Measurements from ENCODE around the gene CALCB.
"Not testable (repeated sequence)": the region's sequence is repeated elsewhere in the genome, so short reads cannot be mapped to it uniquely, and the experiment has no call there.

The CALCB gene

DNA sequence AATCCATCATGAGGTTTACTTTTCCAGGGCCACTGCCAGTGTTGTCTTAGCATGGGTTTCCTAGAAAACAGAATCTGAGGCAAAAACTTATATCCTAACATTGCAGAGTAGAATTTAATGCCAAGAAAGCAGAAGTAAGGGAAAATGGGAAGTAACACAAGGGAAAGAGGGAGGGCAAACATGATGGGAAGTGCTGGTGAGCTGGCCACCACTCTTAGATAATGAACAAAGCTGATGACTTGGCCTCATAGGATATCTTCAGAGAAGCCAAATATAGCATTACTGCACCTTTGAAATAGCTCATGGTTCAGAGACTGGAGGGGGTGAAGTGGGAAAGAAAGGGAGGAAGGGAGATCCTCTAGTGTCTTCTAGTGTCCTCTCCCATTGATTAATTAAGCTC, 24.8 kb upstream of the CALCB start:
- H3K4me2 ChIP-seq = no peak overlapping the region
- H3K9ac ChIP-seq = no peak overlapping the region
- no peaks in the 10 kb centered on the region for H3K9me3 ChIP-seq
- TF ChIP-seq Cebpa-rat (IDR thresholded peaks at IDR 0.05) = no peak
- no peaks in the 10 kb centered on the region for H3K36me3 ChIP-seq
- H3K27me3 ChIP-seq = no peaks in the 10 kb centered on the region
- no peak overlapping the region for H3K4me3 ChIP-seq
- no peaks in the 10 kb centered on the region for H3K4me1 ChIP-seq
- no peak overlapping the region for H3K27ac ChIP-seq
- H4K20me1 ChIP-seq = no peaks in the 10 kb centered on the region

DNA sequence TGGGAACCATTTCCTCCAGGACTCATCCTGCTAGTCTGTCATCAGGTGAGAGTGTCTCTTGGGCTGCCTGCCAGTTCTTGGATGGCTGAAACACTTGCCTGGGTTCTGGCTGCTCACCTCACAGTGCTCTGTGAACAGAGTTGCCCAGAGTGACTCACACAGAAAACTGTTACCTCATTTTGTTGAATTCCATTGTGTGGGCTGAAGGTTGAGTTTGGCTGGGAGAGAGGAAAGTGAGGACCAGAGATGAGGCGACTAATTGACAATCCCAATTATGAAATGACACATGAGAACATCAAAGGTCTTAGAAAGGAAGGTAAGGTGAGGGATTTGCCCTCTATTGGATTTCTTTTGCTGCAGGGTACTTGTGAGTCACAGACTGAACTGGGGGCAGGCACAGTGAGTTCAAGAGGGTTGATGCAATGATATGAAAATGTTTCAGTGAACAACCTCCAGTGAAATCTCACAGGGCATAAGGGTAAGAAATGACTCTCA, 20.2 kb upstream of the CALCB start:
- H3K9me3 ChIP-seq = no peaks in the 10 kb centered on the region
- no peaks in the 10 kb centered on the region for H4K20me1 ChIP-seq
- no peak overlapping the region for H3K4me2 ChIP-seq
- no peaks in the 10 kb centered on the region for H3K36me3 ChIP-seq
- H3K4me3 ChIP-seq = no peak overlapping the region
- H3K4me1 ChIP-seq = no peaks in the 10 kb centered on the region
- no peak overlapping the region for H3K27ac ChIP-seq
- no peaks in the 10 kb centered on the region for H3K27me3 ChIP-seq
- no peak overlapping the region for H3K9ac ChIP-seq
- TF ChIP-seq Cebpa-rat (IDR thresholded peaks at IDR 0.05) = no peak

DNA sequence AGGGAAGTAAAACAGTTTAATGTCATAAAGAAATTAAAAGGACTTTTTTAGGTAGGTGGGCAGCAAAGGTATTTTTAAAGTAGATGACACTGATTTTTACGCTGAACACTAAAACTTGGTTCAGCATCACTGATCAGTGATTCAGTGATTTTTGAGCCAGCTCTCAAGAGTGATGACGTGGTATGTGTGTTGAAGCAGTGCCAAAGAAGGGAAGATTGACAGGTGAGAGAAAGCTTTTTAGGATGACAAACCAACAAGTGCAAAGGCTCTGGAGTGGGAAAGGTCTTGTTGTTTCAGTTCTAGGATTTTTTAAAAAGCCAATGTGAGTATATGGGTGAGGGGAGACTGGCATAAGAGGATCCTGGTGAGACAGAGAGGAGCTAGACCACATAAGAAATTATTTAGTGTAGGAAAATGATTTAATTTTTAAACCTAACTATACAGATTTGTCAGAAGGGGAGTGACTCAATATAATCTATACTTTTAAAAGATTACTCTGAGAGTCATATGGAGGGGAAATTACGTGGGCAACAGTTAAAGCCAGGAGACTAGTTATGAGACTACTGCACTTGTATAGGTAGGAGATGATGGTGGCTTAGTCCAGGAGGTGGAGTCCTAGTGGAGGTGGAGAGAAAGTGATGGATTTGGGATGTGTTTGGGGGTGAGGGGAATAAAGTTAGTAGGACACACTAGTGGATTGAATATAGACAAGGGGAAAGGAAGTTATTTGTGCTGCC, 17.6 kb upstream of the CALCB start:
- no peak overlapping the region for H3K4me2 ChIP-seq
- no peak overlapping the region for H3K27ac ChIP-seq
- no peak overlapping the region for H3K4me3 ChIP-seq
- TF ChIP-seq Cebpa-rat (IDR thresholded peaks at IDR 0.05) = no peak
- no peak overlapping the region for H3K9ac ChIP-seq
- H3K36me3 ChIP-seq = no peaks in the 10 kb centered on the region
- H4K20me1 ChIP-seq = no peaks in the 10 kb centered on the region
- H3K4me1 ChIP-seq = no peaks in the 10 kb centered on the region
- H3K27me3 ChIP-seq = no peaks in the 10 kb centered on the region
- H3K9me3 ChIP-seq = no peaks in the 10 kb centered on the region

DNA sequence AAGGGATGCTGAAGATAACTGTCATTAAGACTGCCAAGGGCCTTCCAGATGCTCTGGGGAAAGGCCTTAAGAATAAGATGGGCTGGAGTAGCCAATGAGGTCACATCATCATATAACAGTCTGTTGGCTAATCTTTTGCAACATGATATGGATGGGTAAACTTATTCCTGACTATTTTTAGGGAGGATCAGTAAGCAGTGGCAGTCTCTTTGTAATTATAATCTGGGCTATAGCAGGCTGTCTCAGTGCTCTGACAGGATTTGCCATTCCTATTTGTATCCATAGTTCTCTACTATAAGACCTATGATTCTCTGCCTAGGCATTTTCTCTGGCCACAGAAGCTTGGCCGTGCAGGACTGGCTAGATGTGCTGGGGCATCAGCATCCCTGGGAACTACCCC, 16.1 kb upstream of the CALCB start:
- no peak overlapping the region for H3K4me2 ChIP-seq
- H4K20me1 ChIP-seq = no peaks in the 10 kb centered on the region
- no peaks in the 10 kb centered on the region for H3K36me3 ChIP-seq
- H3K27me3 ChIP-seq = no peaks in the 10 kb centered on the region
- TF ChIP-seq Cebpa-rat (IDR thresholded peaks at IDR 0.05) = no peak
- no peak overlapping the region for H3K27ac ChIP-seq
- H3K4me3 ChIP-seq = no peak overlapping the region
- H3K9ac ChIP-seq = no peak overlapping the region
- H3K9me3 ChIP-seq = no peaks in the 10 kb centered on the region
- no peaks in the 10 kb centered on the region for H3K4me1 ChIP-seq

DNA sequence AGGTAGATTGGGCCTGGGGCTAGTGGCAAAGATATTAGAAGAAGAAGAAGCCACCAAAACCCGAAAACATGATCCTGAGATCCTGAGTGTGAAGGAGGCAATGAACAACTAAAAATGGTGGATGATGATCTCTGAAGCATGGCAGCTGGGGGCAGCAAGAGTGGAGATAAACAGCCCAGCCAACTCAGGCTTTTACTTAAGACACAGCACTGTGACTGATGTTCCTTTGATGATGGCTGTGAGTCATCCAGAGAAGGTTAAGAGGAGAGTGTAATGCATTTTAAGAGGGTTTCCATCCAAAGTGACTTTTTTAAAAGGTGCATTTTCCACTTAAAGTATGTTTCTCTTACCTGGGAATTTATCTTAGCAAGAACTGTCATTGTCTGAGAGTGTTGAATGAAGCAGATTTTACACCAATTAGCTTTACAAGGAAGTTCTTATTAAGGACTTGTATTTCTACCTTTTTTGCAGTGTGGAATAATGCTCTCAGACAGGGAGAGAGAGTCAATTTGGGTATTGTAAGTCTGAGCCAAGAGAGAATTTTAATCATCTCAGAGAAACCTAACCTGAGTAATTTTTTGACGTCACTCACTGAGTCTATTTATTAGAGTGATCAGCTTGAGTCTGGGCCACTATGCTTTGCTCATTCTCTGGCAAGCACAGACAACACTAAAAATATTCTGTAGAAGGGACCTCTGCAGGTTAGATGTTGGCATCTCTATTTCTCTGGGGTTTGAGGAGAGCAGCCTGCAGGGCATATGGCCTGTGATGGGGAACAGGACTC, 14.1 kb upstream of the CALCB start:
- no peaks in the 10 kb centered on the region for H4K20me1 ChIP-seq
- H3K4me1 ChIP-seq = no peaks in the 10 kb centered on the region
- H3K4me2 ChIP-seq = no peak overlapping the region
- no peak overlapping the region for H3K9ac ChIP-seq
- no peak for TF ChIP-seq Cebpa-rat (IDR thresholded peaks at IDR 0.05)
- no peak overlapping the region for H3K4me3 ChIP-seq
- no peak overlapping the region for H3K27ac ChIP-seq
- no peaks in the 10 kb centered on the region for H3K36me3 ChIP-seq
- H3K9me3 ChIP-seq = no peaks in the 10 kb centered on the region
- no peaks in the 10 kb centered on the region for H3K27me3 ChIP-seq

DNA sequence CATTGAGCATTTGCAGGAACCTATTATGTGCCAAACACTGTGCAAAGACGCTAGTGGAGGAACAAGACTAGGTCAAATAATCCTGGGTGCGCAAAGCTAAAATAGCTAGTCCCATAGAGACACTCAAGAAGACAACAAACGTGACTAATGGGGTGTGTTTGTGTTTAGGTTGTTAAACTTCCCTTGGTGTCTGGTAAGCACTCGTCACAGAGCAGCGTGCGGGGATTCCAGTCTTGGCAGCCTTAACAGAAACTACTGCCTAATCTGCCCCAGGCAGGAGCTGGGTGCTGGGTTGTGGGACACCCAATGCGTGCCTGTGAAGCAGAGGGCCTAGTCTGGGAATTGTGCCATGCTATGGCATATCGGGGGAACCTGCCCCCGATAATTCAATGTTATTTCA, 10.8 kb upstream of the CALCB start:
- no peak for TF ChIP-seq Cebpa-rat (IDR thresholded peaks at IDR 0.05)
- Histone ChIP-seq H3K4me2 (no peak overlapping the region), H3K9me3 (no peaks in the 10 kb centered on the region), H3K27me3 (no peaks in the 10 kb centered on the region), H3K4me3 (no peak overlapping the region), H3K9ac (no peak overlapping the region), H3K27ac (no peak overlapping the region), H3K36me3 (no peaks in the 10 kb centered on the region), H4K20me1 (no peaks in the 10 kb centered on the region), H3K4me1 (no peaks in the 10 kb centered on the region)

DNA sequence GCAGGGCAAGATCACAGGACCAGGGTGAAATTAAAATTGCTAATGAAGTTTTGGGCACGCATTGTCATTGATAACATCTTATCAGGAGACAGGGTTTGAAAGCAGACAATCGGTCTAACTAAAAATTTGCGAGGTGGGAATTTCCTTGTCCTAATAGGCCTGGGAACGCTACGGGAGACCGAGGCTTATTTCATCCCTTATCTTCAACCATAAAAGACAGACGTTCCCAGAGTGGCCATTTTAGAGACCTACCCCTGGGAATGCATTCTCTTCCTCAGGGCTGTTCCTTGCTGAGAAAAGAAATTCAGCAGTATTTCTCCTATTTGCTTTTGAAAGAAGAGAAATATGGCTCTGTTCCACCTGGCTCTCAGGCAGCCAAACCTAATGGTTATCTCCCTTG, 3.6 kb upstream of the CALCB start:
- not testable (repeated sequence) for H3K4me3 ChIP-seq, H3K4me2 ChIP-seq, H3K27me3 ChIP-seq, H3K36me3 ChIP-seq, H3K4me1 ChIP-seq, H3K27ac ChIP-seq, H4K20me1 ChIP-seq, H3K9ac ChIP-seq
- H3K9me3 ChIP-seq = peaks cover 61% of the 10 kb centered on the region

DNA sequence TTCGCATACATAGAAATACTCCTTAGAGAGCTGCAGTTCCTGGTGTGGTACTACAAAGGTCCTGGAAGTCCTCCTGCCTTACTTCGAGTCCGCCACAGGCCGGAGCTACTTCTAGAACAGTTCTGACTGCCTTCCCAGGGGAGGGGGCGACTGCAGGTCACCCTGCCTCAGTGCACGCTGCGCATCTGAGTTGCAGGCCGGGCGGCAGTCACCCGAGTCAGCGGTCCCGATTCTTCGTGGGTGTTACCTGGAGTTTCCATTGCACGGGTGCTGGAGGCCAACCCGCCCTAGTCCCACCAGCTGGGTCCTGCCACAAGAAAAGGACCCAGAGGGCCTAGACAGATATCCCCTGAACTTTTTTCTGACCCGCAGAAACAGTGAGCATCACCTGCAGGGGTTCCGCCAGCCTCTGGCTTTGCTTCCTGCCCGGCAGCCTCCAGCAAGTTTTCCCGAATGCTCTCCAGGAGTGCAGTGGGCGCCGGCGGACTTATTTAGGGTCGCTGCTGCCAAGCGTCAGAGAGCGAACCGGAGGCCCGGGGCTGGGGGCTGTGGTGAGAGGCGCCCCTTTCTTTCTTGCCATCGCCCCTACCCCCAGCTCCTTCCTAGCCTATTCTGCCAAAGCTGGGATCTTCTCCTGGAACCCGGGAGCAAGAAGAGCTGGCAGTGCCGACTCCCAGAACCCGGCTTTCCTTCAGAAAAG, 1.7 kb upstream of the CALCB start:
- Histone ChIP-seq H3K9ac (no peak overlapping the region), H4K20me1 (no peaks in the 10 kb centered on the region), H3K4me1 (peaks cover 12% of the 10 kb centered on the region), H3K4me3 (no peak overlapping the region), H3K9me3 (peaks cover 61% of the 10 kb centered on the region), H3K4me2 (no peak overlapping the region), H3K36me3 (no peaks in the 10 kb centered on the region), H3K27me3 (no peaks in the 10 kb centered on the region), H3K27ac (no peak overlapping the region)
- TF ChIP-seq Cebpa-rat (IDR thresholded peaks at IDR 0.05) = no peak

DNA sequence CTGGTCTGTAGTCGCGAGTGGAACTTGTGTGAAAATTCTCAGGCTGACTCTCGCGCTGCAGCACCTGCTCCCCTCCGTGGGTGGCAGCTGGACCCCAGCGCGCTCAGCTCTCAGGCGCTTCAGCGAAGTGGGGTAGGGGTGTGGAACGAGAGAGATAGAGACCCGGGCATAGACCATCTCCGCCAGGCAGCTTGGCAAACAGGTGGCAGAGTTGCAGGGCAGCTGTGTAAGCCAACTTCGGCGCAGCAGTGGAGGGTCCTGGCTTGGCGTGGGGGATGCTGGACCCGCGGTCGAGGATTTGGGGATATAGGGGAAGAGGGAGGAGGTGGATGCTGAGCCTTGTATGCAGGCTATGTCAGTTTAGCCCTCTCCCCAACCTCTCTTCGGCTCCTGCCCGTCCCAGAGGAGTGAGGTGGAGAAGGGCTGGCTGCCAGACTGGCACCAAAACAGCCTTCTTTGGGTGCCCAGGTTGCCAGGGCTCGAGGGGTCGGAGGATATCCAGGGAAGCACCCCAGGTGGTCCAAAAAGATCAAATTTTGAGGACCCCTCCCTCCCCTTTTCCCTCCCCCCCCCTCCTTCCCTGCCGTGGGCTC, 746 bp upstream of the CALCB start:
- H3K4me2 ChIP-seq = no peak overlapping the region
- H3K27ac ChIP-seq = no peak overlapping the region
- TF ChIP-seq Cebpa-rat (IDR thresholded peaks at IDR 0.05) = no peak
- no peak overlapping the region for H3K9ac ChIP-seq
- H3K9me3 ChIP-seq = peaks cover 61% of the 10 kb centered on the region
- H4K20me1 ChIP-seq = no peaks in the 10 kb centered on the region
- no peak overlapping the region for H3K4me3 ChIP-seq
- no peaks in the 10 kb centered on the region for H3K36me3 ChIP-seq
- peaks cover 12% of the 10 kb centered on the region for H3K4me1 ChIP-seq
- no peaks in the 10 kb centered on the region for H3K27me3 ChIP-seq
